ENCODE measurements around the gene S1PR3.

- no peak for TF ChIP-seq CTCF (IDR thresholded peaks at IDR 0.05)
- no peak for TF ChIP-seq ZFX (IDR thresholded peaks at IDR 0.05; ENCODE audit: borderline replicate concordance)
Observed at GRCh38 chr9:88983865-88984542, 7.3 kb upstream of the S1PR3 start.

All from 22Rv1 (cell line).